Activated CD8-positive, alpha-beta memory T cell treated with anti-CD3 and anti-CD28 coated beads, Interleukin-2, amount 50 U/mL, for 1 hour (primary cell): ENCODE measurements around the gene GASK1B.

Experiments used
- DNase-seq: peaks from one replicate; pipeline ENCODE4 v3.0.0-alpha.2; 2020; ENCODE audit errors: extremely low read depth

GASK1B gene

DNA sequence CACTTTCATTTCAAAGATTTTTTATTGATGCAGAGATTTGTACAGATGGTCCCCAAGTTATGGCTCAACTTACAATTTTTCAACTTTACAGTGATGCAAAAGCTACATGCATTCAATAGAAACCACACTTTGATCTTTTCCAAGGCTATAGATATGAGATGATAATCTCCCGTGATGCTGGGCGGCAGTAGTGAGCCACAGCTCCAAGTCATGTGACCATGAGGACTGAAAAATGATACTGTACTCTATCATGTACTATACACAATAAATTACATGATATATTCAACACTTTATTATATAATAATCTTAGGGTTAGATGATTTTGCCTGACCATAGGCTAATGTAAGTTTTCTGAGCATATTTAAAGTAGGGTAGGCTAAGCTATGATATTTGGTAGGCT lies 14.0 kb upstream of the GASK1B start:
- no peak for DNase-seq

DNA sequence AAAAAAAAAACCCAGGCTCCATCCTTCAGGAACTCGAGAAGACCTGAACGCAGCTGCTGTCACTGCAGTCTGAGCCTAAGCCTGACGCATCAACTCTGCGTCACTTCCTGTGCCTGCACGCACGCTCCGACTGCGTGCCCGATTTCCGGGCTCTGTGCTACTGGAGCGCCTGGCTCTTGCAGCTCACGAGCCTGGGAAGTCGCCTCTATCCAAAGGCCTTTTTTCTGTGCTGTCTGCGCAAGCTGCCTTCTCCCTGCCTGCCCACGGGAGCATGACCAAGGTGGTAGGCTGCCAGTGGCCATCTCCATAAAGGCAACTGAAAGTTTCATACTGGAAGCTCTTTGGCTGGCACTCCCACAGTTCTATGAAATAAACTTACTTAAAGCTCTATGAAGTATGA lies 9.9 kb upstream of the GASK1B start:
- DNase-seq, result no peak

DNA sequence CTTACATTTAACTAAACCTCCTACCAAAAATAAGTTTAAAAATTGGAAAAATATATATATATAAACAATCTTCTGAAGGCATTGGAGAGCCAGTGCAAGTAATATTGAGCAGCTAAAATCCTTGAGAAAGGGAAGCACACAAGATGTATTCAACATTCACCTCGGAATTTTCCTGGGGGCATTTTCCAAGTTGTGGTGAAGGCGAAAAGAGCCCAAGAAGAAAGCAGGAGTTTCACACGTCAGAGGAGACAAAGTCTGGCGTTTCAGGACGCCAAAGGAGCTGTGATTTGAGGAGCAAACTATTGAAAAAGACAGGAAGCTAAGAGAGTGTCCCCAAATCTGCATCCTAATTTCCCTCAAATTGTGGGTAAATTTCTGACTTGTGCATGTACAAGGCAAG lies 9.1 kb upstream of the GASK1B start:
- no peak for DNase-seq

DNA sequence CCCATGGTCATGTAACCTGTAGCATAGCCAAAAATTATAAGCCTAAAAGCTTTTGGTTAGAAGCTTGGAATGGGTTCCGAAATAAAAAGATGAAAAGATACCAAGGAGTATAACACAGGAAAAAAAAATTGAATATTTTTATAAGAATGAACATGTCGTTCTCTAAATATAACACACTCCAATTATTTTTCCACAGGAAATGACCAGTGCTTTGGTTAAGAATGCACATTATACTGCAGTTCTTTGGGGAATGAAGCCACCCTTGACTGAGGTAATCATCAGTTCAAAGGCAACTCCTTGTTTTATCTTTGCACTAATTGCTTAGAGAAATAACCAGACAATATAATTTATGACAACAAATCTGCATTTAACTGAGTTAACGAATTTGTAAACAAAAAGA lies 6.6 kb upstream of the GASK1B start:
- DNase-seq, result no peak

DNA sequence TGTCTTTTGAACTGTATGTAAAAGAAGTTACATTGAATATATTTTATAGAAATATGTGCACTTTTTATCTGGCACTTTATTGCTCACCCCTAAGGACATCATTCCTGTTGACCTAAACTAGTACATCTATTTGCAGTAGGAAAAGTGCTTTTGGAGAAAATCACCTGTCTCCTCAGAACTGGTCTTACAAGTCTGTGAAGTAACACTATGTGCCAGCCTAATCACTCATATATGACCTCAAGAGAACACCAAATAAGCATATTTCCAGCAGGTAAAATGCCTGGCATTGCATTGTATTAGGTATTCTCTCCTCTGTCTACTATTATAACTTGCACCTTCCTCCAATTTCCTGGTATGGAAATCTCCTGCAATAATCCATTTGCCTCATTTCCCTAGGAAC lies 4.0 kb upstream of the GASK1B start:
- DNase-seq, result no peak

DNA sequence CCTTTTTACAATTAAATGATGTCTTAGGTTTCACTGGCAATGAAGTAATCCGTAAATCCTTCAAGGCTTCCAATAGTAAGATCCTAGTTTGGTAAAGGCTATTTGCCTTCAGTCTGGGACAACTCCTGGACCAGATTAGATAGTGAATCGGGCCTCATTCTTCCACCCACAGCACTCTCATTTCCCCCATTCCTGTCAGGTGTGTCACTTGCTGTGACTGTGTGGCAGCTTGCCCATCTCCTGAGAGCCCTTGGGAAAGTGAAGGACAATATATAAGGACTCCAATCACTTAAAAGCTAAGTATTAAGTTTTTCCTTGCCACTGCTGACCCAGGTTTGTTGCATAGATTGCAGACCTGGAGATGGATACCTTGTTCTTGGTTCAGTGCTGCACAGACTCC lies 3.3 kb upstream of the GASK1B start:
- no peak for DNase-seq

DNA sequence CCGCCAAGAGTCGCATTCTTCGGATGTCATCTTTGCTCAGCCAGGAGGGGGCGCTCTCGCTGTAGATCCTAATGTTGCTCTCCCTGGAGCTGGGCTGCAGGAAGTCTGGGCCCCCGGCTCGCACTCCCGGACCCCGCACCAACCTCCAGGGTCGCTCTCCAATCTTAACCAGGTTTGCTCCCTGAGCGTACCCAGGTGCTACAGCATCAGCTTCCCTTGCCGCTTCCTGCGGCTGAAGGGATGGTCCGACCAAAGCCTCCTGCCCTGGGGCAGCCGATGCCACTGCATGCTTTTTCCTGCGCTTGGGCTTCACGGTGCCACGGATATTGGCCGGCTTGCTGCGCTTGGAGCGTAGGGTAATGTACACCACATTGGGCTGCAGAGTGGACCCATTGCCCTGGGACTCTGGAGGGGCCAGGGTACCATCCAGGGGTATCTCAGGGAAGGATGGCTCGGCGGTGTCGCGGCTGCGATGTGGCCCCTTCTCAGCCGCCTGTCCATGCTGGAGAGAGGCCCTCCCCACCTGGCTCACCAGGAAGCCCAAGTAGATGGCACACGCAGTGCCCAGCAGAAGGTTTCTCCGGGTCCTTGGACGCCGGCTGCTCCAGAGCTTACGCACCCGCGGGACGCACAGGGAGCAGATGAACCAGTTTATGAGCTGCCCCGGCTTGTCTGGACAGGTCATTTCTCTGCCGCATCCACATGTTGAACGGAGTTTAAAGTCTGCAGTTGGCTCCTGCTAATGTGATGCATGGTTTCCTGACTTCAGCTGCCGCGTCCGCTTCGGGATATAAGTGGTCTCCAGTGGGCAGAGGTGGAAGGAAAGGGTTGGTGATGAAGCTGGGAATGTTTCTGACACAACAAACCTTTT lies 1.9 kb downstream of the GASK1B start:
- DNase-seq, result no peak

DNA sequence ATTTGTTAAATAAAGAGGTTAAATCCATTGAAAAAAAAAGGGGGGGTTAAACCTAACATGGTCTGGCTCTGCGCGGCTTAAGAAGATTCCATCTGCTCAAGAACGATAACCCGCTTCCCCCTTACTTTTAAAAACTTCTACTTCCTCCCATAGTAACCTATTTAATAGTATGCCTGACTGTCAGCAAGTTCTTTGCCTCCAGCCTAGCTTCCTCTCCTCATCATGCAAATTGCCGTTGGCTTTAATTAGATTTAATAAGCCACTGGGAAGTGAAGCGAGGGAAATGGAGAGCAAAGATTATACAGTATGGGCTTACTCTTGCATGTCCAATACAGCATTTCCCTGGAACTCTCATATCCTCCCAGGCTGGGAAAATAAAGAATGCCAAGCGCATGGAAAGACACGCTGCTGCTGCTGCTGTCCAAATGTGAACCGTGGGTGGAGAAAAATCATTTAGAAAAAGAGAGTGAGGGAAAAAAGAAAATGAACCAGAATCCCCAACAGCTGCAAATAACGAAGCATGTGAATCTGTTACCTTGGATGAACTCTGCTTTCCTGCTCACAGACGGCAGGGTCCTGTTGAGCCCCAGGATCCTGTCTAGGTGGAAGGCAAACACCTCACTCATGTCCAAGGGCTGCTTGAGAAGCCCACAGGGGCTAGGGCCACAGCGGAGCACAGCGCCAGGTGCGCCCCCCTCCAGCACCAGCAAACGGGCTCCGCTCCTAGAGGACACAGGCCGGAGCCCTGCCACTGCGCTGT lies 2.7 kb downstream of the GASK1B start:
- no peak for DNase-seq

DNA sequence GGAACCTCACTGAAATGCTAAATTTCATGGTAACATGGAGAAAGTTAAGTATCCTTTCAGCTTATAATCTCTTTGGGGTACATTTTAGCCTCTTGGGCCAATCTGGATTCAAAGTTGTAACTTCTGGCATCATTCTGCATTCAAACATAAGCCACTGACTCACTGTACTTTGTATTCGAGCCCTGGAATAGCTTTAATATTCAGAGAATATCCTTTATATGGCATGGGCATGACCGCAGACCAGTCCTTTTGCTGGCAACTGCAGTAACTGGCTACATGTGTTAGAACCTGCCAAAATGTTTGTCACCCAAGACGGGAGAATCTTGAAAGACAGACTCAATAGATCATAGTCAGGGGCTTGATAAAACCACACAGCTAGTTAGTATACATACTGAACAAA lies 3.3 kb downstream of the GASK1B start:
- no peak for DNase-seq

DNA sequence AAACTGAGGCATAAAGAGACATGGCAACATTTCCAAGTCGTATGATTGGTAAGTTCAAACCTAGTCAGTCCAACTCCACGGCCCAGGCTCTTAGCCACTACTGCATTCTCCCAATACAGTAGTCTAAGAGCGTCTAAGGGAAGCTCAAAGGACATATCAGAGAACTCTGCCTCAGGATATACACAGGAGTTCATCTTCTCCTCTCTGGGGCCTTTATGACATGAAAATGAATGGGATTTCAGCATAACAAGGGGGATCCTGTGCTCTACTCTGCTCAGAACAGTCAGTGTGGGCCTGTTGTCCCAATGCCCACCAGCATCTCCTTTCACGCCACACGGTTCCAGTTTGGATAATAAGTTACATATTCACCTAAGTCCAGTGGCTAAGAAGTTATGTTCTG lies 4.2 kb downstream of the GASK1B start:
- DNase-seq, result no peak

DNA sequence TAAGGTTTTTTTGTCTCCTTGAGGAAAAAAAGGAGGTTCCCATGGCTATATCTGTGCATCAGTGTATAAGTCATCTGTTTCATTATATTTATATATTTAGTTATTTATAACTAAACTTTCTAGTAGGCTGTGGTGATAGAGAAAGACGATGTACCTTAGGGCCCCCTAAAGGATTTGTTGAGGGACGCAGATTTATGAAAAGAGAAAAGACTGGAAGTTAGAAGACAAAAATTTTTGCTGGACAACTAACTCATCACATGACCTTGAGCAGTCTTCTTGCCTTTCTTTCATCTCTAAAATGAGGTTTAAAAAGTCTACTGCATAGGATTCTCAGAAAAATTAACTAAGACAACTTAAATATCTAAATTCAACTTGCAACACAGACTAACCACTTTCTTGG lies 6.1 kb downstream of the GASK1B start:
- no peak for DNase-seq

DNA sequence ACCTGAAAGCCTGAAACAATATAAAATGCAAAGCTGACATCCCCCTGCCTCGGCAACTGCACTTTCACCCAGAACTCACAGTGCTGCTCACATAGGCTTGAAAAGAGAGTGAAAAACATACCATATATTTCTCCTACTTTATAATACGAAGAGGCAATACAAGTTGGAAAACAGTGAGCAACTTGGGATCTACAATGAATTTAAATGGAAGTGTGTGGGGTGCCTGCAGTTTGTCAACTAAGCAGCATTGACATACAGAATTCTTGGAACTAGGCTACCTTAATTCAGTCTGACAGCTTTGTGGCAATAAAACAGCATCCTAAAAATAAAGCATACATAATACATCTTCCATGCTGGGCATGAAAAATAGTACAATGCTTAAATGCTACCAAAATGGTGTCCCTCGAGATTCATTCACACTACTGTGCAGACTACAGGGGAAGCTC lies 8.0 kb downstream of the GASK1B start:
- DNase-seq, result no peak

DNA sequence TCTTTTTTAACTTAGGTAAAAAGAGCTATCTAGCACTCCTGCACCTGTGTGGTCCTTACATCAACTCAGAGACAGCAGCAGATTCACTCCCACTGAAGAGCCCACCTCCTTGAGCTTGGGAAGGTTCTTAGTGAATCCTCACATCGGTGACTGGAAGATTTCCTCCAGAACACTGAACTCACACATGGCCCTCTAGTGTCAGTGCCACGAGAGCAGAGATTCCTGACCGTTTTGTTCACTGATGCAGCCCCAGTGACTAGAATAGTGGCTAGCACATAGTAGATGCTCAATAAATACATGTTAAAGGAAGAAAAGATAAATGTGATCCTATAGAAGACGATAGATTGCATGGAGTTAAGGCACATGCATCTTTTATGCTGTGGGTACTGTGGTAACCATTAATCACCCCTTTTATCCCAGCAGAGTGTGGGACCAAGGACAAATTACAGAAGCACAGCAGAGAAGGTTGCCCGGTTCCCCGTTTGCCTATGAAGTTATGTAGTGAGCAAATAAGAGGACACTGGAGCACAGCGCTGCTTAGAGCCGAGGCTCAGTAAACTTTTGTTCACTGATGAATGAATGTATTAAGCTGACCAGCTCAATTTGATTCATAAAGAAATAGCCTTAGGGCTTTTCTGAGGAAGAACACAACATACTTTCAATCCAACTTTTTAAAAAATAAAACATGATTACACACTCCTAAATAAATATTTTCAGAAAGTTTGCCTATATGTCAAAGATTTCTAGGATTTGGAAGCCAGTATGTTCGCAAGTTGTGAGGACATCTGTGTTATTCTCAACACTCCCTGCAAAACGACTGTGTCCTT lies 8.7 kb downstream of the GASK1B start:
- DNase-seq, result no peak

DNA sequence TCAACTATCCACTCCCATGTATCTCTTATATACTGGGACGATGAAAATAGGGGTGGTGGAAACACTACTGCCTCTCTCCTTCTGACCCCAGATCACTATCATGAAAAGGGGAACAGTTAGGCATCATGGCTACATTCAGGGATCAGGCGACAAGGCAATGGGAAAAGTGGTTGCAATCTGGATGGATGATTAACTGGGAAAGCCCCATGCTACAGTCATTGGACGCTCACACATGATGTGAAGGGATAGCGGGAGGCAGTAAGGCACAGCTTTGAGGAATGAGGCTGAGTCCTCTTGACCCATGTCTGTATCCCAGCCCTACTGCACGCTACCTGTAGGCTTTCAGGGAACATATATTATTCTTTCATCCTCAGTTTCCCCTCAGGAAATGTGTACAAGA lies 10.2 kb downstream of the GASK1B start:
- DNase-seq, result no peak

DNA sequence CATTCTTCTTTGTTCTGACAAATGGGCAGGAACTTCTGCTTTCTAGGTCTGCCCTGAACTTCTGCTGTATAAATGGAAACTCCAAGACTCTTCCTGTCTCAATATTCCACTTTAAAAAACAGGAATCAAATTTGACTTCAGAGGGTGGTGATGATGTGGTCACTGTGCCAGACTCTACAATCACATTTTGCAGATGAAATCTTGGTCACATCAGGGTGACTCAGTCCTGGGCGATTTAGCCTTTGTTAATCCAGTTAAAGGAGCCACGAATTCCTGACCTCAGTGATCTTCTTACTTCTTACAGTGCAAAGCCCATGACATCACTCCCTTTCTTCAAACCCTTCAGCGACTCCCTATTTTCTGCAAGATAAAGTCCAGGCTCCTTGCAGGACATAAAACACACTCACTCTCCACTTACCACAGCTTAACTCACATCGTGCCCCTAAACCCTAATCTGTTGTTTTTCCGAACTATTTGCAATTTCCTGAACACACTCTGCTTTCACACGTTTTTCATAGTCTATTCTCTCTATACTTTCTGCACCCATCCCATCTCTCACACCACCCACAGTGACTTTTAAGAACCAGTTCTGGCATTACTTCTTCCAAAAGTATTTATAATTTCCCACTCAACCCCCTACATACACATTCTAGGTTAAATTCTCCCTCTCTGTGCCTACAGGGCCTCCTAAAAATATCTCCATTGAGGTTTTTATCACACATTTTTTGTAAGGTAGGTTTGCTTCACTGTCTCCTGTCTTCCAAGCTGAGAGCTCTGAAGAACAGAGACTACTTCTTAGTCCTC lies 11.1 kb downstream of the GASK1B start:
- no peak for DNase-seq

DNA sequence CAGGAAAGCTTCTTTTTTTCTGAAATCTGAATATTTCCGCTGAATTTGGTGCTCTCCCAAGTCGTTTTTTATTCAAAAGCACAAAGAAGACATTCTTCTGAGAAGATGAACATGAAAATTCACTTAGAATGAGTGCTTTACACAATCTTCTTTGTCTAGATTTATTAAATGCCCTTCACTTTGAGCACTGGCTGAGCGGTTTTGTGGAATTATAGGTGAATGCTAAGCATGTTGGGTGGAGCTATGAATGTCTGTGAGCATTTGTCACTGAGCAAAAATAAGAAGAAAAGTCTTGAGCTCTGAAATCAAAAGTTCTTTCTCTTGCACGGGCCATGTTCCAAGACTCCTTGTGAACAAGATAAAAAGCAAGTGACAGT lies 13.1 kb downstream of the GASK1B start:
- DNase-seq, result no peak

DNA sequence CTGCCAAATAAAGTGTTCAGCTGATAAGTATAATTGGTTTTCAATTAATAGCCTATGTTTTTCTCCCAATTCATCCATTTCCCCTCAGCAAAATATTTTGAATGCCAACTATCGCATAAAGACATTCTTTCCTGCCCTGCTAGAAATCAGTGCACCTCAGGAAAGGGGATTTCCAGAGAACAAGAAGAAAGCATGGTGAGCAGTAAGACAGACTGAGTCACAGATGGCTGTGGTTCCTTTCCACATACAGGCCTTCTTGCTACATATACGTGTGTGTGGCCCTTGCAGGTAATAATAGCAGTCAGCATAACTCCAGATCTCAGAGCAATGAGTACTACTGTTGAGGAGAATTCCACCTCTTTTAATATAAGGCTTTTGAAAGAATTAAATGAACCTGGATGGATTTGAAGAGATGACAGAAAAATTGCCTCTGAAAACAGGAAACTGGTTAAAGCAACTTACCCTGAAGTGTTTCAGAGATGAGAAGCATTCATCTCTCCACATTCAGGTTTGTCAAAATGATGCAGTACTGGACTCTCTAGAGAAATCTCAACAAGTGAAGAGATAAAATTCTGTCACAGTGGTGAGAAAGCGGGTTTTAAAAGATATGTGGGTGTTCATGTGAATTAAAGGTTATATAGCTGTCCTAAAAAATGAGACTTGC lies 13.6 kb downstream of the GASK1B start:
- no peak for DNase-seq

DNA sequence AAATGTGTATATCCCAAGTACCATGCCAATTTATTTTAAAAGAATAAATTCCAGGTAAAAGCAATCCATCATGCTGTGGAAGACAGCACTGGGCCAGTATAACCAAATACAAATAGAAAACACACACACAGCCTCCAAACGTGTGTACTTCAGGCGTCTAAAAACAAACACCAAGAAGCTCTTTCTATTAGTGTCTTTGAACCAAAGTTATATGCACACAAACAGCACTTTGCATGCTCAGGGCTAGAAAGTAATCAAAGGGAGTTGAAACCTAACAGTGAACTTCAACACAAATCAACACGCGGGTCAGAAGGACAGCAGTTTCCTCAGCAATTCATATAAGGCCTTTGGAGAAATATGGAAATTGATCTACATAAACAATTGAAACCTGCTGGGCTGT lies 15.4 kb downstream of the GASK1B start:
- DNase-seq, result no peak

DNA sequence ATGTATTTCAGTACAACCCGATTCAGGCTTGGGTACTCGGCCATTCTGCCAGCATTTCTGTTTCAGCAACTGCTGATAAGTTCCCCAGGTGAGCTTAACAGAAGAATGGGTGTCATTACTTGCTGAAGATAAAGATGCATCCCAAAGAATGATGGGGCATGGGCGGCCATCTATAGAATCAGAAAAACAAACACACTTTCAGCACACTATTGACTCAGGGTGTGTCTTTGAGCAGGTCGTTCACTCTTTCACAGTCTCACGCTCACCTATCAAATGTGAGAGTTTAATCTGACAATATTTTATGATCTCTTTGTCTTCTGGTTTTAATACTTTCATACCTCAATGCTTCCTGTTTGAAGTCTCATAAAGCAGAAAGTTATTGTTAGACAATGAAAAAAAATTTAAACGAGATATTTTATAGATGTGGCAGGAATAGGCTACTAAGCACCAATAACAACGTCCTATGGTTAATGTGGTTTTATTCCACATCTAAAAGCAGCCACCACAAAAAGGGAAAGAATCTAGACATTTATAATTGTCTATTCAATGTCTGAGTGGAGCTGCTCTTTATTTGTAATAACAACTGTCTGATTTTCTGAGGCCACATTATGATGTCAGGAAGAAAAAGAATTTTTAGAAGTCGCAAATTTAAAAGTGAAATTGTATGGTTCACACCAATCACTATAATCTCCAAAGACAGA lies 17.0 kb downstream of the GASK1B start:
- no peak for DNase-seq

DNA sequence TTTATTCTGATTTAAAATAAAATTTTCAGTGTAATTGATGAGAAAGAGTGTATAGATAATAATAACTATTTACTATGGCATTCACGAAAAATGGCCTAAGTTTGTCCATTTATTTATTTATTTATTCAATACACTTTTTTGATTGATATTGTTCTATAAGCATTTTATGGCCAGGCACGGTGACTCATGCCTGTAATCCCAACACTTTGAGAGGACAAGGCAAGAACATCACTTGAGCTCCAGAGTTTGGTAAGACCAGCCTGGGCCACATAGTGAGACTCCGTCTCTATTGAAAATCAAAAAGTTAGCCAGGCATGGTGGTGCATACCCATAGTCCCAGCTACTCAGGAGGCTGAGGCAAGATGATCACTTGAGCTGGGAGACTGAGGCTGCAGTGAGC lies 25.7 kb downstream of the GASK1B start:
- DNase-seq, result no peak
